KMS-11 (cell line): ENCODE measurements around the gene PDK3.

Experiments
- H2AFZ ChIP-seq: fragments of 200-600 bp; sonication (generic); 2 replicates; pipeline ENCODE4 v1.6.1; 2016; ENCODE audit warnings: antibody characterized with exemption, mixed run types, low read depth
- H3K27ac ChIP-seq: fragments of 200-600 bp; sonication (generic); 2 replicates; pipeline ENCODE4 v1.6.1; 2016; ENCODE audit warnings: mild to moderate bottlenecking, mixed run types
- H3K27me3 ChIP-seq: fragments of 200-600 bp; sonication (generic); 2 replicates; pipeline ENCODE4 v1.6.1; 2017; ENCODE audit warnings: mild to moderate bottlenecking, low read depth, mixed run types, moderate library complexity; ENCODE audit not compliant: insufficient read depth
- H3K36me3 ChIP-seq: fragments of 200-600 bp; sonication (generic); 2 replicates; pipeline ENCODE4 v1.6.1; 2017; ENCODE audit warnings: mild to moderate bottlenecking, mixed run types; ENCODE audit not compliant: insufficient read depth
- H3K4me1 ChIP-seq: fragments of 200-600 bp; sonication (generic); 2 replicates; pipeline ENCODE4 v1.6.1; 2016; ENCODE audit warnings: mild to moderate bottlenecking, low read depth, mixed run types; ENCODE audit not compliant: poor library complexity, severe bottlenecking
- H3K4me2 ChIP-seq: fragments of 200-600 bp; sonication (generic); 2 replicates; pipeline ENCODE4 v1.7.0; 2016; ENCODE audit warnings: mild to moderate bottlenecking, mixed run types
- H3K4me3 ChIP-seq: fragments of 200-600 bp; sonication (generic); IDR thresholded peaks from 2 replicates; pipeline ENCODE4 v1.6.1; 2017; ENCODE audit warnings: low read depth, low read length, mixed read lengths; ENCODE audit not compliant: insufficient read depth
- H3K79me2 ChIP-seq: fragments of 200-600 bp; sonication (generic); 2 replicates; pipeline ENCODE4 v1.6.1; 2016; ENCODE audit warnings: low read depth, mixed run types; ENCODE audit not compliant: insufficient read depth
- H3K9ac ChIP-seq: fragments of 200-600 bp; sonication (generic); 2 replicates; pipeline ENCODE4 v1.6.1; 2016; ENCODE audit warnings: mild to moderate bottlenecking, mixed run types
- H4K20me1 ChIP-seq: fragments of 200-600 bp; sonication (generic); 2 replicates; pipeline ENCODE4 v1.6.1; 2016; ENCODE audit warnings: mild to moderate bottlenecking, mixed run types; ENCODE audit not compliant: insufficient read depth
- TF ChIP-seq, protein P1 (sequence below): fragments of 200-600 bp; sonication (generic); conservative IDR thresholded peaks from 2 replicates; pipeline ENCODE4 v1.6.1; 2017; ENCODE audit warnings: low read depth, mild to moderate bottlenecking, antibody characterized with exemption, low read length, moderate library complexity, mixed read lengths

Gene PDK3

DNA sequence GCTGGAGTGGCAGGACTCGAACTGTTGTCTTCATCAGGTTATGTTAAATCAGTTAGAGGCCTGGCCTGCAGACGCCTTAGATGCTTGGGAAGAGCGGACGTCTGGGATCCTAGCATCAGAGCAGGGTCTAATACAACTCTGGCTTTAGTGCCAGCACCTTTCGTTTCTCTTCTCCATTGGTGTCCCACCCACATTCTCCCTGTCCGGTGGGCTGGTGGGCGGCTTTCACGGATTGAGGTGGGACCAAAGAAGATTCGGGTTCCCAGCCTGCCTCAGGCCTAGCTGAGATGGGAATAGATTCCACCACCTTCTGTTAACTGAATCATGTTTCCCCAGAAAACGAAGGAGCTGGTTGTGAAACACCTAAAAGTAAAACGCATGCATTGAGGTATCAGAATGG lies 939 bp downstream of the PDK3 start:
- Histone ChIP-seq H3K4me2 (peak overlapping the region; percentile 78), H3K4me3 (no peak overlapping the region), H3K9ac (peak overlapping the region; percentile 71; the same call in 1 of the 2 replicates), H3K79me2 (no peaks in the 10 kb centered on the region), H4K20me1 (no peaks in the 10 kb centered on the region), H3K27me3 (no peaks in the 10 kb centered on the region), H3K4me1 (peaks cover 7% of the 10 kb centered on the region), H3K27ac (no peak overlapping the region), H3K36me3 (no peaks in the 10 kb centered on the region), H2AFZ (no peak overlapping the region)
- TF ChIP-seq, protein P1, sequence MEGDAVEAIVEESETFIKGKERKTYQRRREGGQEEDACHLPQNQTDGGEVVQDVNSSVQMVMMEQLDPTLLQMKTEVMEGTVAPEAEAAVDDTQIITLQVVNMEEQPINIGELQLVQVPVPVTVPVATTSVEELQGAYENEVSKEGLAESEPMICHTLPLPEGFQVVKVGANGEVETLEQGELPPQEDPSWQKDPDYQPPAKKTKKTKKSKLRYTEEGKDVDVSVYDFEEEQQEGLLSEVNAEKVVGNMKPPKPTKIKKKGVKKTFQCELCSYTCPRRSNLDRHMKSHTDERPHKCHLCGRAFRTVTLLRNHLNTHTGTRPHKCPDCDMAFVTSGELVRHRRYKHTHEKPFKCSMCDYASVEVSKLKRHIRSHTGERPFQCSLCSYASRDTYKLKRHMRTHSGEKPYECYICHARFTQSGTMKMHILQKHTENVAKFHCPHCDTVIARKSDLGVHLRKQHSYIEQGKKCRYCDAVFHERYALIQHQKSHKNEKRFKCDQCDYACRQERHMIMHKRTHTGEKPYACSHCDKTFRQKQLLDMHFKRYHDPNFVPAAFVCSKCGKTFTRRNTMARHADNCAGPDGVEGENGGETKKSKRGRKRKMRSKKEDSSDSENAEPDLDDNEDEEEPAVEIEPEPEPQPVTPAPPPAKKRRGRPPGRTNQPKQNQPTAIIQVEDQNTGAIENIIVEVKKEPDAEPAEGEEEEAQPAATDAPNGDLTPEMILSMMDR, result no peak

DNA sequence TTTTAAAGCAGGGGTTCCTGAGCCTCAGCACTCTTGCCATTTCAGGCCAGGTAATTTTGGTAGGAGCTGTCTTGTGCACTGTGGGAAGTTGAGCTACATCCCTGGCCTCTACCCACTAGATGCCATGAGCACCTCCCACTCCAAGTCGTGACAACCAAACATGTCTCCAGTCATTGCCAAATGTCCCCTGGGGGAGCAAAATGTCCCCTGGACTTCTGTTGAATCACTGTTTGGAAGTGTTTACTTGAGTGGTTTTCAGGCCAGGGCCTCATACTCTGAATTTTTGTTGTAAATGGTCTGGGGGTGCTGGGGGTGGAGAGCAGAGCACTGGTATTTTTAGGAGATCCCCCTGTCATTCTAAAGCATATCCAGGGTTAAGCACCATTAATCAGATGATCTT lies 3.2 kb downstream of the PDK3 start:
- Histone ChIP-seq H3K4me1 (peaks cover 7% of the 10 kb centered on the region), H3K36me3 (no peaks in the 10 kb centered on the region), H3K4me3 (no peak overlapping the region), H3K4me2 (no peak overlapping the region), H2AFZ (no peak overlapping the region), H3K27me3 (no peaks in the 10 kb centered on the region), H3K79me2 (no peaks in the 10 kb centered on the region), H4K20me1 (no peaks in the 10 kb centered on the region), H3K27ac (no peak overlapping the region), H3K9ac (no peak overlapping the region)
- TF ChIP-seq, protein P1, result no peak

DNA sequence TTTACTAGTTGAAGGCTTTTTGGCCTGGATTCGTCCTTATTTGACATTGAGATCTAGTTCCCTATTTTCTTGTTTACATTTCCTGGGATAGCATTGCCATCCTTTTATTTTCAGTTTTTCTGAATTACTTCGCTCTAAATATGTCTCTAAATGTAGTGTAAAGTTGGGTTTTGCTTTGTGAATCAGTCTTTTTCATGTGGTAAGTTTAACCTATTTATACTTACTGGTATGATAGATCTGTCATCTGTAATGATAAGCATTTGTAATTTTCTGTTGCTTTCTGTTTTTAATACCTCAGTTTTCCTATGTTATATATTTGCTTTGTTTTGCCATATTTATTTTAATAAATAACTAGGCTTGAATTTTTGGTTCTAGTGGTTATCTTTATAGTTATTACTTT lies 6.7 kb downstream of the PDK3 start:
- Histone ChIP-seq H3K36me3 (no peaks in the 10 kb centered on the region), H3K4me2 (no peak overlapping the region), H2AFZ (no peak overlapping the region), H3K9ac (no peak overlapping the region), H3K4me3 (no peak overlapping the region), H3K27ac (no peak overlapping the region), H3K27me3 (no peaks in the 10 kb centered on the region), H3K79me2 (no peaks in the 10 kb centered on the region), H4K20me1 (no peaks in the 10 kb centered on the region), H3K4me1 (no peaks in the 10 kb centered on the region)
- TF ChIP-seq, protein P1, result no peak

DNA sequence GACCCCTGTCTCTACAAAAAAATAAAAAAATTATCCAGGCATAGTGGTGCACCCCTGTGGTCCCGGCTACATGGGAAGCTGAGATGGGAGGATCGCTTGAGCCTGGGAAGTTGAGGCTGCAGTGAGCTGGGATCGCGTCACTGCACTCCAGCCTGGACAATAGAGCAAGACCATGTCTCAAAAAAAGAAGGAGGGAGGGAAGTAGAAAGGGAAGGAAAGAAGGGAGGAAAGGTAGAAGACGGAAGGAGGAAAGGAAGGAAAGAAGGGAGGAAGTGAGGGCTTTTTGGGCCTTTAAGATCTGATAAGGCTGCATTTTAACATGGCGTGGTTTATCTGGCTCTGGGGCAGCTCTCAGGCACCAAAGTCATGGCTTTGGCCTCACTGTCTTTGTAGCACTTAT lies 10.4 kb downstream of the PDK3 start:
- Histone ChIP-seq H3K4me2 (no peak overlapping the region), H4K20me1 (no peaks in the 10 kb centered on the region), H3K4me1 (peaks cover 18% of the 10 kb centered on the region), H3K9ac (no peak overlapping the region), H3K4me3 (no peak overlapping the region), H3K27ac (no peak overlapping the region), H3K79me2 (no peaks in the 10 kb centered on the region), H3K36me3 (no peaks in the 10 kb centered on the region), H2AFZ (no peak overlapping the region), H3K27me3 (no peaks in the 10 kb centered on the region)
- TF ChIP-seq, protein P1, result no peak
